Esophagus (tissue), 2 donors: ENCODE data around the gene FLNC. TPM values are rescaled to one million over a fixed set of nuclear protein-coding genes. Genes with fewer than 3 reads are reported as not detected.

ENCODE experiments used
- H3K27ac ChIP-seq, 2 donors: one replicate each; pipeline ENCODE4 v1.5.1; 2013; ENCODE audit warnings: low read depth in 2 of 2, mild to moderate bottlenecking in 2 of 2, inconsistent platforms in 1 of 2, low read length in 1 of 2, moderate library complexity in 1 of 2
- H3K27me3 ChIP-seq, 2 donors: one replicate each; pipeline ENCODE4 v1.6.1; 2013; ENCODE audit warnings: low read length in 2 of 2, control low read depth in 1 of 2, mild to moderate bottlenecking in 1 of 2; ENCODE audit not compliant: insufficient read depth in 2 of 2, control insufficient read depth in 1 of 2
- H3K36me3 ChIP-seq, 2 donors: one replicate each; pipeline ENCODE4 v1.6.1; 2013; ENCODE audit warnings: low read length in 1 of 2; ENCODE audit not compliant: control insufficient read depth in 2 of 2, insufficient read depth in 2 of 2
- H3K4me1 ChIP-seq, 2 donors: one replicate each; pipeline ENCODE4 v1.6.1; 2013; ENCODE audit warnings: low read length in 1 of 2; ENCODE audit not compliant: control insufficient read depth in 2 of 2, insufficient read depth in 2 of 2
- H3K4me3 ChIP-seq, 2 donors: one replicate each; pipeline ENCODE4 v1.5.1; 2013; ENCODE audit warnings: low read length in 2 of 2, mild to moderate bottlenecking in 2 of 2, low read depth in 1 of 2, moderate library complexity in 1 of 2
- H3K9me3 ChIP-seq, 2 donors: one replicate each; pipeline ENCODE4 v1.6.1; 2013; ENCODE audit warnings: mild to moderate bottlenecking in 2 of 2, low read depth in 1 of 2, low read length in 1 of 2, moderate library complexity in 1 of 2; ENCODE audit not compliant: control insufficient read depth in 2 of 2, insufficient read depth in 1 of 2
- WGBS, 2 donors: extraction: QIAGEN DNeasy Blood & Tissue Kit; methylation state at CpG; one replicate each; pipeline ENCODE4 v1.1.7; 2013; 5-methylcytosine and 5-hydroxymethylcytosine counted together
- polyA plus RNA-seq, 2 donors: library from polyadenylated mRNA; stranded (reverse); fragments of 200-250 nt; gene quantifications; one replicate each; pipeline ENCODE4 v1.2.3, GENCODE V29; 2013
- donor health status: healthy with polysubstance abuse.
- donor health status: Bipolar disorder and iron deficiency.

FLNC gene, protein sequence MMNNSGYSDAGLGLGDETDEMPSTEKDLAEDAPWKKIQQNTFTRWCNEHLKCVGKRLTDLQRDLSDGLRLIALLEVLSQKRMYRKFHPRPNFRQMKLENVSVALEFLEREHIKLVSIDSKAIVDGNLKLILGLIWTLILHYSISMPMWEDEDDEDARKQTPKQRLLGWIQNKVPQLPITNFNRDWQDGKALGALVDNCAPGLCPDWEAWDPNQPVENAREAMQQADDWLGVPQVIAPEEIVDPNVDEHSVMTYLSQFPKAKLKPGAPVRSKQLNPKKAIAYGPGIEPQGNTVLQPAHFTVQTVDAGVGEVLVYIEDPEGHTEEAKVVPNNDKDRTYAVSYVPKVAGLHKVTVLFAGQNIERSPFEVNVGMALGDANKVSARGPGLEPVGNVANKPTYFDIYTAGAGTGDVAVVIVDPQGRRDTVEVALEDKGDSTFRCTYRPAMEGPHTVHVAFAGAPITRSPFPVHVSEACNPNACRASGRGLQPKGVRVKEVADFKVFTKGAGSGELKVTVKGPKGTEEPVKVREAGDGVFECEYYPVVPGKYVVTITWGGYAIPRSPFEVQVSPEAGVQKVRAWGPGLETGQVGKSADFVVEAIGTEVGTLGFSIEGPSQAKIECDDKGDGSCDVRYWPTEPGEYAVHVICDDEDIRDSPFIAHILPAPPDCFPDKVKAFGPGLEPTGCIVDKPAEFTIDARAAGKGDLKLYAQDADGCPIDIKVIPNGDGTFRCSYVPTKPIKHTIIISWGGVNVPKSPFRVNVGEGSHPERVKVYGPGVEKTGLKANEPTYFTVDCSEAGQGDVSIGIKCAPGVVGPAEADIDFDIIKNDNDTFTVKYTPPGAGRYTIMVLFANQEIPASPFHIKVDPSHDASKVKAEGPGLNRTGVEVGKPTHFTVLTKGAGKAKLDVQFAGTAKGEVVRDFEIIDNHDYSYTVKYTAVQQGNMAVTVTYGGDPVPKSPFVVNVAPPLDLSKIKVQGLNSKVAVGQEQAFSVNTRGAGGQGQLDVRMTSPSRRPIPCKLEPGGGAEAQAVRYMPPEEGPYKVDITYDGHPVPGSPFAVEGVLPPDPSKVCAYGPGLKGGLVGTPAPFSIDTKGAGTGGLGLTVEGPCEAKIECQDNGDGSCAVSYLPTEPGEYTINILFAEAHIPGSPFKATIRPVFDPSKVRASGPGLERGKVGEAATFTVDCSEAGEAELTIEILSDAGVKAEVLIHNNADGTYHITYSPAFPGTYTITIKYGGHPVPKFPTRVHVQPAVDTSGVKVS (N-terminal part only)
- 1 to 10 TPM; 3.1 to 7.7 TPM for polyA plus RNA-seq

DNA sequence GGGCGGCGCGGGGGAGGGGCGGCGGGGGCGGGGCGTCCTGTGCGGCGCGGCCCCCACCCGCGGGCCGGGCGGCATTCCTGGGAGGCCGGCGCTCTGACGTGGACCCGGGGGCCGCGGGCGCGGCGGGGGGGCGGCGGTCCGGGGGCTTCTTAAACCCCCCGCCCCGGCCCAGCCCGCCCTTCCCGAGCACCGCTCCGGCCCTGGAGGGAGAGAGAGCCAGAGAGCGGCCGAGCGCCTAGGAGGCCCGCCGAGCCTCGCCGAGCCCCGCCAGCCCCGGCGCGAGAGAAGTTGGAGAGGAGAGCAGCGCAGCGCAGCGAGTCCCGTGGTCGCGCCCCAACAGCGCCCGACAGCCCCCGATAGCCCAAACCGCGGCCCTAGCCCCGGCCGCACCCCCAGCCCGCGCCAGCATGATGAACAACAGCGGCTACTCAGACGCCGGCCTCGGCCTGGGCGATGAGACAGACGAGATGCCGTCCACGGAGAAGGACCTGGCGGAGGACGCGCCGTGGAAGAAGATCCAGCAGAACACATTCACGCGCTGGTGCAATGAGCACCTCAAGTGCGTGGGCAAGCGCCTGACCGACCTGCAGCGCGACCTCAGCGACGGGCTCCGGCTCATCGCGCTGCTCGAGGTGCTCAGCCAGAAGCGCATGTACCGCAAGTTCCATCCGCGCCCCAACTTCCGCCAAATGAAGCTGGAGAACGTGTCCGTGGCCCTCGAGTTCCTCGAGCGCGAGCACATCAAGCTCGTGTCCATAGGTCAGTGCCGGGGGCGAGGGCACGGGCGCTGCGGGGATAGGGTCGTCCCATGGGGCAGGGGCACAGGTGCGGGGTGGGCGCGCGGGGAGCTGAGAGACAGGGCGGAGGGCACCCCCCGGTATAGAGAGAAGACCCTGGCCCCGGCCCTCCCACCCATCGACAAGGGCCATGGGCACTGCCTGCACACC lies at the start of gene FLNC:
FLNC (plus strand) TSS at position 176 of the 947 bp plus-strand sequence; CDS start at position 408, 232 bp downstream.
- H3K4me3 ChIP-seq: peak within 1 kb of the TSS; percentile 32 to 51
- H3K27me3 ChIP-seq: peaks cover 0 to 4% of the 10 kb centered on the region in 2 donors
- H3K36me3 ChIP-seq: no peaks in the 10 kb centered on the region
- WGBS, 2 donors: 3 to 4% methylated on average over 92 to 109 of the region's 109 CpGs
- no peaks in the 10 kb centered on the region for H3K9me3 ChIP-seq
- H3K4me1 ChIP-seq: peaks cover 5 to 23% of the 10 kb centered on the region in 2 donors
- peak within 1 kb of the TSS; percentile 63 to 88 for H3K27ac ChIP-seq

DNA sequence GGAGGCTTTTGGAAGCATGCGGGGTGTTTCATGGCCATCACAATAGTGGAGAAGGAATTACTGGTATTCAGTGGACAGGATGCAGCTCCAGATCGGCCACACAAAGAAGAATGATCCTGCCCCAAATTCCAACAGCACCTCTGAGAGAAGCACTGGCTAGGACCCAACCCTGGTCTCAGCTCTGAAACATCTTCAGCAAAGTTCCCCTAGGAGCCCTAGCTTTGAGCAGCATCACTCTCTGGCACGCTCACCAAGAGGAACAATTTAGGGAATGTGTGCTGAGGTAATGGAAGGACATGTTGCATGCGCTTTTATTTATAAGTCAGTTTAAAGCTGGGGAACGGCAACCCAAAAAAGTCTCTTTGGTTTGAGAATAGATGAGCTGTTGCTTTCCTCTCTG lies 49.1 kb upstream of the FLNC start:
- 74 to 85% methylated on average over 5 of the region's 5 CpGs for WGBS, 2 donors
- Histone ChIP-seq H3K9me3 (peaks cover 0 to 5% of the 10 kb centered on the region in 2 donors), H3K36me3 (no peaks in the 10 kb centered on the region), H3K4me1 (no peaks in the 10 kb centered on the region), H3K27ac (no peak overlapping the region), H3K4me3 (no peak overlapping the region), H3K27me3 (no peaks in the 10 kb centered on the region)

DNA sequence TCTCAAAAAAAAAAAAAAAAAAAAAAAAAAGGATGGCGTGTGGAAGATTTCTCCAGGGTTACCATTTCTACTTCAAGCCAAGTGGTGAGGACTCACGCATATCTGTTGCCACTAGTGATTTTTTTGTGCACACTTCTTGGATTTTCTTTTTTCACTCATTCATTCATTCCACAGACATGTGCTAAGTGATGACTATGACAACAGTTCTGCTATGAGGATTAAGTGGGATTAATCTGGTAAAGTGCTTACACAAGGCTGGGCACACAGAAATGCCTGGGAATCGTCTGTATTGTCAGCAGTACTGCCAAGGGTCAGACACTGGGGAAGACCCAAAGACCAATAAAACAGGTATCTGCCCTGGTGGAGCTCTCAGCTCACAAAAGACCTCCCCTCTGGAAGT lies 48.4 kb upstream of the FLNC start:
- 57 to 59% methylated on average over 3 of the region's 3 CpGs for WGBS, 2 donors
- Histone ChIP-seq H3K27ac (peak overlapping the region in 1 of 2 donors; percentile 22), H3K27me3 (no peaks in the 10 kb centered on the region), H3K36me3 (no peaks in the 10 kb centered on the region), H3K4me3 (no peak overlapping the region), H3K9me3 (peaks cover 0 to 5% of the 10 kb centered on the region in 2 donors), H3K4me1 (no peaks in the 10 kb centered on the region)

DNA sequence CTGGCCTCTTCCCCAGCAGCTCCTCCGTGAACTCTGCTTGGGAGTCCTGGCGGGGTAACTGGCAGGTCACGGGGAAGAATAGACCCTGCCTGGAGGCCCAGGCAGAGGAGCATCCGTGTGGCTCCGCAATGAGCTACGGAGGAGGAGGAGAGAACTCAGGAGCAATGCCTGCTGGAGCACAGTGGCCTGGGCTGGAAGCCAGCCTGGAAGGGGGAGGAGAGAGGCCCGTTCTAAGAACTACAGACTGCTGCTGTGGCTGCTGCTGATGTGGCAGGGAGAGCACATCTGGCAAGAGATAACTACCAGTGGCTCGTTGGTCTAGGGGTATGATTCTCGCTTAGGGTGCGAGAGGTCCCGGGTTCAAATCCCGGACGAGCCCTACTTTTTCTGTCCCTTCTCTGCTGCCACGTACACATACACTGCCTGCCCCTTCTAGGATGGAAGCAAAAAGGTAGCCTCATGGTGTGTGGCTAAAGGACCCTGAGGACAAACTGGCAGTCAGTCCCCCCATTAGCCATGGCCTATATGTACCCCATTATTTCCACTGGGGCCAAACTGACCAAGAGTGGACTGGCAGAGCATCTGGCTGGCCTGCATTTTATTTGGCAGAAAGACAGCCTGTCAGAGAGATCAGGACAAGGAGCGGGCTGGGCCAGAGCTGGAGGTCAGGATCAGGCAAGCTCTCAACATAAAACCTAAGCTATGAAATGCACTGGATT lies 46.9 kb upstream of the FLNC start:
- peaks cover 0 to 5% of the 10 kb centered on the region in 2 donors for H3K9me3 ChIP-seq
- no peaks in the 10 kb centered on the region for H3K4me1 ChIP-seq
- peak overlapping the region in 1 of 2 donors; percentile 24 for H3K27ac ChIP-seq
- H3K27me3 ChIP-seq: no peaks in the 10 kb centered on the region
- no peaks in the 10 kb centered on the region for H3K36me3 ChIP-seq
- H3K4me3 ChIP-seq: no peak overlapping the region
- 49 to 57% methylated on average over 15 of the region's 15 CpGs for WGBS, 2 donors

DNA sequence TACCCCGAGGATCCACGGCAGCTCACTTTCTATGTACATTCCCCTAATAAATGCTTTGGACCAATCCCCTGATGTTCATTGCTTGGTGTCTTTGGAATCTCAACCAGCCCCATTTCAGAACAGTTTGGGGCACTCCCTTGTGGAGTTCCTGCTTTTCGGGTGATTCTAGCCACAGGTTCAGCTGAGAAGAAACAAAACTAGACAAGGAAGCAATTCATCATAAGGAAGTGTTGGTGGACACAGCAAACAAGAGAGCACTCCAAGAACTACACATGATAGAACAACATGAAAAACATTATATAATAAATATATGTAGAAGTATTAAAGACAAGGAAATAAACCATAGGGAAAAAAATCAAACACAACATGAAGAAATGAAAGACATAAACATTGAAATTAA lies 44.5 kb upstream of the FLNC start:
- Histone ChIP-seq H3K4me3 (no peak overlapping the region), H3K36me3 (no peaks in the 10 kb centered on the region), H3K9me3 (no peaks in the 10 kb centered on the region), H3K27me3 (no peaks in the 10 kb centered on the region), H3K4me1 (no peaks in the 10 kb centered on the region), H3K27ac (no peak overlapping the region)
- 74 to 82% methylated on average over 3 of the region's 3 CpGs for WGBS, 2 donors

DNA sequence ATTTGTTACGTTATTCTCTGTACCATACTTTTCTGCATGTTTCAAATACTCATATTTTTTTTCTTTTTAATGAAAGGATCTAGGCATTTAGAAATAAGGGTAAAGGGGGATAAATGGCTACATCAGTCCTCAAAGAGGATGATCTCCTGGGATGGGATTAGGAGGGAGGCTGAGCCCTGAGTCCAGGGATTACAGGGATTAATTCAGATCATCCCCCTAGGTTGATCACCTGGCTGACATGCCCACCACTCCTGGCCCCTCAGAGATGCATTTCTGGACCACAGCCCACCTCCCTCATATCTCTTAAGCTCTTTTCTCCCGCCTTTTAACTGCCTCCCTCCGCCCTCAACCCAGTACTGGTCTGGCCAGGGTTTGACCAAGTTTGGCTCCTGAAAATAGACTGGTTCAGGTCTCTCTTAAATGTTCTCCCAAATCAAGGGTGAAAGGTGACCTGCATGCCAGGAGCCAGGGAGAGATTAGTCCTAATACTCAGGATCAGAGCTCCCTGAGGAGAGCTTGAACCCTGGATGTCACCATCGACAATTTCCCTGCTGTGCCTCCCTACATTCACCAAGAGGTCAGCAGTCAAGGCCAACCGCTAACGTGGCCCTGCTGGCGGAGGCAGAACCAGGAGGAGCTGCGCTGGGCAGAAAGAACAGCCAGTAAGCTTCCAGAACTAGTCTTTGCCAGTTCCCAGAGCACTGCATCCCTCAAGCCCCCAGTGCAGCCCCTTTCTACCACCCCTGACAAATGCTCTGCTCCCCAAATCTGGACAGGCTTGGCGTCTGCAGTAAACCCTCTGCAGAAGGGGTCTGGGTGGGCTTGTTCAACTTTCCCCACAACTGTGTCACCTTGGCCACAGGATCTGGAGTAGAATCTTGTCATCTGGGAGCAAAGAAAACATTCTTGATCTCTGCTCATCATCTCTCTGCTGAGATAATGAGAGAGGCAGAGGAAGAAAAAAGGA lies 41.5 kb upstream of the FLNC start:
- Histone ChIP-seq H3K27ac (no peak overlapping the region), H3K4me1 (peaks cover 6 to 7% of the 10 kb centered on the region in 2 donors), H3K9me3 (no peaks in the 10 kb centered on the region), H3K4me3 (no peak overlapping the region), H3K36me3 (no peaks in the 10 kb centered on the region), H3K27me3 (no peaks in the 10 kb centered on the region)
- WGBS, 2 donors: 72 to 75% methylated on average over 9 of the region's 9 CpGs

DNA sequence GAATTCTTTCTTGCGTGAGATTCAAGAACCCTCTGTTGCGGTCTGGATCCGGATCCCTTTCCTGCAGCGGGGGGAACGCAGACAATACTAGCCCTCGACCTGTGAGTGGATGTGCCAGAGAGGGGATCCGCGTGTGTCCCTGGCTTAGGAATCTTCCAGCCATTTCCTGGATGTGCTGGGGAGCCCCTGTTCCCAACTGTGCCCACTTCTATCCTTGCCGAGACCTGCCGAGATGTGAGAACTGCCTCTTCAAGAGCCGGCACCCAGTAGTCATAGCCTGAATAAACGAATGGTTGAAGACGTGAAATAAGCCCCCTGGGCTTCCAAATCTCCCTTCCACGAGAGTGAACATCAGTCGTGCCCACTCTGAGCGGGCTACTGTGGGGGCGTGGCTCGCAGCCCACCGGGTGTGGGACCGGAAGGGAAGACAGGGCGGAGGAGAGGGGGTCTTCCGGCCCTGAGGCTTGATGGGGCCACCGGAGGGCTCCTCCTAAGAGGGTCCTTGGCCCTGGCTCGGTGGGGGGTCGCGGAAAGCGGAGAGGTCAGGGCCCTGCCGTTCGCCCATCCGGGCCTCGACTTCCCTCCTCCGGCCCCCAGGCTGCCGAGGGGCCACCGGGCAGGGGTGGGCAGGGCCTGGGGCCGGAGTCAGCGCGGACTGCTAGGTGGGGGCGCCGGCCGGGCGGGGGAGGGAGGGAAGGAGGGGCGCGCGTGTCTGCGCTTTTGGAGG lies 39.7 kb upstream of the FLNC start:
- Histone ChIP-seq H3K27ac (peak overlapping the region in 1 of 2 donors; percentile 25), H3K9me3 (no peaks in the 10 kb centered on the region), H3K4me3 (peak overlapping the region; percentile 51 to 66), H3K27me3 (no peaks in the 10 kb centered on the region), H3K36me3 (no peaks in the 10 kb centered on the region), H3K4me1 (peaks cover 6 to 7% of the 10 kb centered on the region in 2 donors)
- 15 to 27% methylated on average over 25 to 45 of the region's 45 CpGs for WGBS, 2 donors
